ENCODE measurements around the gene GLIS1. TPM values are rescaled to one million over a fixed set of nuclear protein-coding genes. Genes with fewer than 3 reads are reported as not detected.

Gene GLIS1
- total and polyA plus RNA-seq, 2 of the 8 experiments (the other 6 are each of a cell fraction or from before 2014, with no cell fraction given), result 0.15 to 0.22 TPM

- no peak overlapping the region for H2BK12ac ChIP-seq (ENCODE audit: low read depth, low read length)
- DNase-seq (ENCODE audit: low read depth in 1 of 2, low spot score in 2 of 2) (no peak), FAIRE-seq (no peak)
- no peak overlapping the region for H4K5ac ChIP-seq (ENCODE audit: insufficient read length, low read depth, low read length)
- H3K4me3 ChIP-seq (ENCODE audit: extremely low read depth in 1 of 4, insufficient read depth in 2 of 4, low read depth in 3 of 4, low read length in 4 of 4), result no peak overlapping the region
- no peak overlapping the region for H3K18ac ChIP-seq (ENCODE audit: extremely low read depth, low read length)
- no peak overlapping the region for H3K4me2 ChIP-seq (ENCODE audit: insufficient read depth in 1 of 2, low read depth in 2 of 2, low read length in 2 of 2)
- no peaks in the 10 kb centered on the region; the same call in 1 of the 2 replicates for H3K79me1 ChIP-seq (ENCODE audit: low read depth, low read length)
- H3K23me2 ChIP-seq (ENCODE audit: low read depth, low read length), result no peaks in the 10 kb centered on the region
- H3K9ac ChIP-seq (replicated peaks in 1 of 4; ENCODE audit: extremely low read depth in 1 of 4, low read depth in 3 of 4, low read length in 3 of 4), result no peak overlapping the region
- H3K27ac ChIP-seq (ENCODE audit: low read depth, low read length), result no peak overlapping the region
- no peaks in the 10 kb centered on the region for H3K9me3 ChIP-seq (ENCODE audit: insufficient read depth in 2 of 2, low read depth in 1 of 2, low read length in 1 of 2)
- no peaks in the 10 kb centered on the region for H3K36me3 ChIP-seq (ENCODE audit: control insufficient read depth in 2 of 4, insufficient read depth in 4 of 4, low read length in 3 of 4)
- no peak overlapping the region for H2AK5ac ChIP-seq (ENCODE audit: low read depth, low read length)
- no peak overlapping the region for H2AFZ ChIP-seq (ENCODE audit: low read length)
- WGBS, 2 experiments (ENCODE audit: extremely low coverage in 1 of 2, insufficient coverage in 1 of 2, insufficient read length in 1 of 2, insufficient replicate concordance in 2 of 2, low coverage in 1 of 2, low lambda C conversion rate in 2 of 2, missing lambda C conversion rate in 1 of 2), result 81% methylated on average over 15 of the region's 15 CpGs; no CpG with 5 or more reads in 1 of the 2 experiments
- no peak overlapping the region for H3K56ac ChIP-seq (replicated peaks; ENCODE audit: insufficient read length, low read depth, low read length)
- H2BK15ac ChIP-seq (ENCODE audit: low read length), result no peak overlapping the region
- peak overlapping the region; percentile 42 for H4K91ac ChIP-seq (replicated peaks; ENCODE audit: insufficient read length, low read length)
- CTCF ChIA-PET (ENCODE audit: partially characterized antibody), result interaction anchor here (0.7 to 10.7 kb wide), 7 partner anchors 16 to 193 kb away, joined by 3 to 129 read pairs (median 4); no protein-coding TSS in a partner anchor
- H4K20me1 ChIP-seq (replicated peaks in 1 of 2; ENCODE audit: control insufficient read depth in 1 of 2, insufficient read depth in 2 of 2, low read length in 2 of 2), result no peaks in the 10 kb centered on the region
- H3K79me2 ChIP-seq (ENCODE audit: control insufficient read depth in 1 of 2, insufficient read depth in 2 of 2, low read length in 2 of 2), result no peaks in the 10 kb centered on the region
- TF ChIP-seq CTCF (IDR thresholded peaks at IDR 0.05; ENCODE audit: control extremely low read depth in 1 of 3, insufficient read depth in 1 of 3, low read depth in 1 of 3, low read length in 3 of 3) (0 out of 4 replicates have a peak, but pooled peaks of 1 of the 3 experiments have one; percentile 3), RAD21 (IDR thresholded peaks at IDR 0.05 in 1 of 2, conservative IDR thresholded peaks at IDR 0.05 in 1 of 2; ENCODE audit: low read depth in 2 of 2, low read length in 2 of 2) (peak in 1 of 2 experiments; percentile 20; a peak in 1 of 4 replicates), TAF1 (IDR thresholded peaks at IDR 0.05; ENCODE audit: low read depth, low read length) (no peak), CEBPB (IDR thresholded peaks at IDR 0.05; ENCODE audit: low read depth, low read length) (no peak)
- no peak overlapping the region for H2BK20ac ChIP-seq (ENCODE audit: low read length)
- H2BK120ac ChIP-seq (replicated peaks; ENCODE audit: low read depth, low read length), result no peak overlapping the region
- no peak overlapping the region for H3K4ac ChIP-seq (replicated peaks; ENCODE audit: insufficient read length, low read depth, low read length)
- no peak overlapping the region for H2BK5ac ChIP-seq (ENCODE audit: low read depth, low read length)
- H3K4me1 ChIP-seq (replicated peaks in 1 of 4; ENCODE audit: control insufficient read depth in 3 of 4, insufficient read depth in 4 of 4, low read length in 3 of 4), result peaks cover 4 to 6% (median 5%) of the 10 kb centered on the region in 4 experiments; a peak in 6 of 7 replicates
- H3K27me3 ChIP-seq (replicated peaks in 1 of 4; ENCODE audit: control insufficient read depth in 3 of 4, extremely low read depth in 1 of 4, insufficient read depth in 3 of 4, low read length in 3 of 4), result peaks cover 0 to 7% (median 3%) of the 10 kb centered on the region in 4 experiments; a peak in 2 of 7 replicates
- H3K14ac ChIP-seq (ENCODE audit: insufficient read length), result no peak overlapping the region
- POLR2A ChIA-PET (ENCODE audit: partially characterized antibody), result no interaction called here
- H3K23ac ChIP-seq (ENCODE audit: insufficient read length), result no peak overlapping the region
- no peak overlapping the region for H4K8ac ChIP-seq (ENCODE audit: extremely low read depth, insufficient read depth, low read length)
These were observed 59.8 kb downstream of the GLIS1 start for GRCh38 chr1:53678938-53679825.

Data from H1 (cell line).